Measurements from ENCODE around the gene TIMP2.
"Not testable (repeated sequence)": the region's sequence is repeated elsewhere in the genome, so short reads cannot be mapped to it uniquely, and the experiment has no call there.

TIMP2 gene

GRCh38 chr17:78893684-78894083 lies 31.5 kb downstream of the TIMP2 start:
- no peak overlapping the region for H3K27ac ChIP-seq (ENCODE audit: low read depth, low read length)
- no peaks in the 10 kb centered on the region for H3K27me3 ChIP-seq (ENCODE audit: control insufficient read depth, insufficient read depth, low read length)
- H3K36me3 ChIP-seq (ENCODE audit: control insufficient read depth, insufficient read depth, low read length) = peaks cover 4% of the 10 kb centered on the region
- no peaks in the 10 kb centered on the region for H3K9me3 ChIP-seq (ENCODE audit: control insufficient read depth, insufficient read depth, low read depth, low read length)
- H3K4me1 ChIP-seq (ENCODE audit: control insufficient read depth, insufficient read depth, low read length) = no peaks in the 10 kb centered on the region
- H3K4me3 ChIP-seq (ENCODE audit: low read depth, low read length) = no peak overlapping the region
- no peak overlapping the region for H3K9ac ChIP-seq (ENCODE audit: low read length)

GRCh38 chr17:78892936-78893379 lies 32.2 kb downstream of the TIMP2 start:
- Histone ChIP-seq H3K9me3 (ENCODE audit: control insufficient read depth, insufficient read depth, low read depth, low read length) (no peaks in the 10 kb centered on the region), H3K9ac (ENCODE audit: low read length) (no peak overlapping the region), H3K27ac (ENCODE audit: low read depth, low read length) (no peak overlapping the region), H3K27me3 (ENCODE audit: control insufficient read depth, insufficient read depth, low read length) (no peaks in the 10 kb centered on the region), H3K4me1 (ENCODE audit: control insufficient read depth, insufficient read depth, low read length) (no peaks in the 10 kb centered on the region), H3K36me3 (ENCODE audit: control insufficient read depth, insufficient read depth, low read length) (peaks cover 4% of the 10 kb centered on the region), H3K4me3 (ENCODE audit: low read depth, low read length) (no peak overlapping the region)

- H3K4me1 ChIP-seq (ENCODE audit: control insufficient read depth, insufficient read depth, low read length) = no peaks in the 10 kb centered on the region
- H3K27ac ChIP-seq (ENCODE audit: low read depth, low read length) = no peak overlapping the region
- no peaks in the 10 kb centered on the region for H3K9me3 ChIP-seq (ENCODE audit: control insufficient read depth, insufficient read depth, low read depth, low read length)
- peaks cover 4% of the 10 kb centered on the region for H3K36me3 ChIP-seq (ENCODE audit: control insufficient read depth, insufficient read depth, low read length)
- H3K27me3 ChIP-seq (ENCODE audit: control insufficient read depth, insufficient read depth, low read length) = no peaks in the 10 kb centered on the region
- H3K9ac ChIP-seq (ENCODE audit: low read length) = no peak overlapping the region
- H3K4me3 ChIP-seq (ENCODE audit: low read depth, low read length) = no peak overlapping the region
These were observed 32.7 kb downstream of the TIMP2 start for GRCh38 chr17:78892520-78892919.

GRCh38 chr17:78892062-78892456 lies 33.1 kb downstream of the TIMP2 start:
- Histone ChIP-seq H3K27me3 (ENCODE audit: control insufficient read depth, insufficient read depth, low read length) (no peaks in the 10 kb centered on the region), H3K4me3 (ENCODE audit: low read depth, low read length) (no peak overlapping the region), H3K27ac (ENCODE audit: low read depth, low read length) (no peak overlapping the region), H3K36me3 (ENCODE audit: control insufficient read depth, insufficient read depth, low read length) (peaks cover 4% of the 10 kb centered on the region), H3K4me1 (ENCODE audit: control insufficient read depth, insufficient read depth, low read length) (no peaks in the 10 kb centered on the region), H3K9ac (ENCODE audit: low read length) (no peak overlapping the region), H3K9me3 (ENCODE audit: control insufficient read depth, insufficient read depth, low read depth, low read length) (no peaks in the 10 kb centered on the region)

GRCh38 chr17:78891406-78892061 lies 33.7 kb downstream of the TIMP2 start:
- Histone ChIP-seq H3K36me3 (ENCODE audit: control insufficient read depth, insufficient read depth, low read length) (peaks cover 4% of the 10 kb centered on the region), H3K4me1 (ENCODE audit: control insufficient read depth, insufficient read depth, low read length) (no peaks in the 10 kb centered on the region), H3K27ac (ENCODE audit: low read depth, low read length) (no peak overlapping the region), H3K9ac (ENCODE audit: low read length) (no peak overlapping the region), H3K9me3 (ENCODE audit: control insufficient read depth, insufficient read depth, low read depth, low read length) (no peaks in the 10 kb centered on the region), H3K4me3 (ENCODE audit: low read depth, low read length) (no peak overlapping the region), H3K27me3 (ENCODE audit: control insufficient read depth, insufficient read depth, low read length) (no peaks in the 10 kb centered on the region)

GRCh38 chr17:78890498-78890897 lies 34.7 kb downstream of the TIMP2 start:
- Histone ChIP-seq H3K27me3 (ENCODE audit: control insufficient read depth, insufficient read depth, low read length) (no peaks in the 10 kb centered on the region), H3K4me3 (ENCODE audit: low read depth, low read length) (no peak overlapping the region), H3K36me3 (ENCODE audit: control insufficient read depth, insufficient read depth, low read length) (peaks cover 4% of the 10 kb centered on the region), H3K4me1 (ENCODE audit: control insufficient read depth, insufficient read depth, low read length) (no peaks in the 10 kb centered on the region), H3K9me3 (ENCODE audit: control insufficient read depth, insufficient read depth, low read depth, low read length) (no peaks in the 10 kb centered on the region), H3K9ac (ENCODE audit: low read length) (no peak overlapping the region), H3K27ac (ENCODE audit: low read depth, low read length) (no peak overlapping the region)

- not testable (repeated sequence) for H3K27ac ChIP-seq (ENCODE audit: low read depth, low read length); H3K9ac ChIP-seq (ENCODE audit: low read length)
These were observed 35.1 kb downstream of the TIMP2 start for GRCh38 chr17:78890096-78890495.

GRCh38 chr17:78889531-78889930 lies 35.7 kb downstream of the TIMP2 start:
- no peaks in the 10 kb centered on the region for H3K9me3 ChIP-seq (ENCODE audit: control insufficient read depth, insufficient read depth, low read depth, low read length)
- no peak overlapping the region for H3K9ac ChIP-seq (ENCODE audit: low read length)
- H3K4me3 ChIP-seq (ENCODE audit: low read depth, low read length) = no peak overlapping the region
- H3K27me3 ChIP-seq (ENCODE audit: control insufficient read depth, insufficient read depth, low read length) = no peaks in the 10 kb centered on the region
- H3K4me1 ChIP-seq (ENCODE audit: control insufficient read depth, insufficient read depth, low read length) = peaks cover 4% of the 10 kb centered on the region
- H3K36me3 ChIP-seq (ENCODE audit: control insufficient read depth, insufficient read depth, low read length) = peaks cover 4% of the 10 kb centered on the region
- H3K27ac ChIP-seq (ENCODE audit: low read depth, low read length) = no peak overlapping the region

More at GRCh38 chr17:78890096-78890495, 35.1 kb downstream of the TIMP2 start:
- H3K4me1 ChIP-seq (ENCODE audit: control insufficient read depth, insufficient read depth, low read length); H3K4me3 ChIP-seq (ENCODE audit: low read depth, low read length); H3K36me3 ChIP-seq (ENCODE audit: control insufficient read depth, insufficient read depth, low read length); H3K9me3 ChIP-seq (ENCODE audit: control insufficient read depth, insufficient read depth, low read depth, low read length); H3K27me3 ChIP-seq (ENCODE audit: control insufficient read depth, insufficient read depth, low read length): not testable (repeated sequence)

- Histone ChIP-seq H3K4me1 (ENCODE audit: control insufficient read depth, insufficient read depth, low read length) (peaks cover 9% of the 10 kb centered on the region), H3K4me3 (ENCODE audit: low read depth, low read length) (no peak overlapping the region), H3K36me3 (ENCODE audit: control insufficient read depth, insufficient read depth, low read length) (peaks cover 4% of the 10 kb centered on the region), H3K9ac (ENCODE audit: low read length) (no peak overlapping the region), H3K27me3 (ENCODE audit: control insufficient read depth, insufficient read depth, low read length) (no peaks in the 10 kb centered on the region), H3K27ac (ENCODE audit: low read depth, low read length) (no peak overlapping the region), H3K9me3 (ENCODE audit: control insufficient read depth, insufficient read depth, low read depth, low read length) (no peaks in the 10 kb centered on the region)
These were observed 36.2 kb downstream of the TIMP2 start for GRCh38 chr17:78888941-78889518.

- Histone ChIP-seq H3K36me3 (ENCODE audit: control insufficient read depth, insufficient read depth, low read length) (no peaks in the 10 kb centered on the region), H3K27ac (ENCODE audit: low read depth, low read length) (no peak overlapping the region), H3K4me3 (ENCODE audit: low read depth, low read length) (no peak overlapping the region), H3K27me3 (ENCODE audit: control insufficient read depth, insufficient read depth, low read length) (no peaks in the 10 kb centered on the region), H3K9me3 (ENCODE audit: control insufficient read depth, insufficient read depth, low read depth, low read length) (no peaks in the 10 kb centered on the region), H3K4me1 (ENCODE audit: control insufficient read depth, insufficient read depth, low read length) (peaks cover 26% of the 10 kb centered on the region), H3K9ac (ENCODE audit: low read length) (no peak overlapping the region)
These were observed 38.2 kb downstream of the TIMP2 start for GRCh38 chr17:78886954-78887353.

- H3K9me3 ChIP-seq (ENCODE audit: control insufficient read depth, insufficient read depth, low read depth, low read length) = no peaks in the 10 kb centered on the region
- no peak overlapping the region for H3K4me3 ChIP-seq (ENCODE audit: low read depth, low read length)
- peaks cover 26% of the 10 kb centered on the region for H3K4me1 ChIP-seq (ENCODE audit: control insufficient read depth, insufficient read depth, low read length)
- no peaks in the 10 kb centered on the region for H3K36me3 ChIP-seq (ENCODE audit: control insufficient read depth, insufficient read depth, low read length)
- H3K27me3 ChIP-seq (ENCODE audit: control insufficient read depth, insufficient read depth, low read length) = no peaks in the 10 kb centered on the region
- H3K9ac ChIP-seq (ENCODE audit: low read length) = no peak overlapping the region
- no peak overlapping the region for H3K27ac ChIP-seq (ENCODE audit: low read depth, low read length)
These were observed 39.2 kb downstream of the TIMP2 start for GRCh38 chr17:78885956-78886355.
